HG03460 (cell line): ENCODE results near the gene MED12L.
"Not testable (repeated sequence)": the region's sequence is repeated elsewhere in the genome, so short reads cannot be mapped to it uniquely, and the experiment has no call there.

ENCODE experiments used
- ATAC-seq: cut with Tn5 transposase; IDR thresholded peaks from one replicate; pipeline ENCODE4 v1.9.1; 2021; ENCODE audit not compliant: unreplicated experiment

Gene MED12L

GRCh38 chr3:151206201-151206600 is 120.7 kb downstream of the MED12L start:
- no peak for ATAC-seq

GRCh38 chr3:151209654-151210053 is 124.2 kb downstream of the MED12L start:
- no peak for ATAC-seq

- peak; percentile 78 for ATAC-seq
These were observed 125.4 kb downstream of the MED12L start for GRCh38 chr3:151210676-151211381.

DNA sequence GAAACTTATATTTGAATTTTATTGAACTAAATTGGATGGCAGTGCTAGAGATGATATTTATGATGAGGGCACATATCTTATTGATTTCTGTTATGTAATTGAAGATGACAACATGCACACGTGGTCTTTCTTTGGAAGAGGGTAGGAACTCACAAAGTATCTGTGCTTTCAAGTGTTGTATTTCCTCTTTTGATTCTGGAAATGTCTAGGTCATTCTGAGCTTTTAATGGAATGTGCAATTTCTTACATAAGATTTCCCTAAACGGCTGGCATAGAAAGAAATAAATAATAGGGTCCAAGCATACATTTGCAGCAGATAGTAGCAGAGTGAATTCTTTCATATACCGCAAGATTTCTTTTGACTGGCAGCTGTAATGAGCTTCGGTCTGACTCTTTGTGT is 127.7 kb downstream of the MED12L start:
- no peak for ATAC-seq

GRCh38 chr3:151213881-151214280 is 128.4 kb downstream of the MED12L start:
- ATAC-seq = no peak

- ATAC-seq = no peak
These were observed 129.0 kb downstream of the MED12L start for GRCh38 chr3:151214459-151214858.

DNA sequence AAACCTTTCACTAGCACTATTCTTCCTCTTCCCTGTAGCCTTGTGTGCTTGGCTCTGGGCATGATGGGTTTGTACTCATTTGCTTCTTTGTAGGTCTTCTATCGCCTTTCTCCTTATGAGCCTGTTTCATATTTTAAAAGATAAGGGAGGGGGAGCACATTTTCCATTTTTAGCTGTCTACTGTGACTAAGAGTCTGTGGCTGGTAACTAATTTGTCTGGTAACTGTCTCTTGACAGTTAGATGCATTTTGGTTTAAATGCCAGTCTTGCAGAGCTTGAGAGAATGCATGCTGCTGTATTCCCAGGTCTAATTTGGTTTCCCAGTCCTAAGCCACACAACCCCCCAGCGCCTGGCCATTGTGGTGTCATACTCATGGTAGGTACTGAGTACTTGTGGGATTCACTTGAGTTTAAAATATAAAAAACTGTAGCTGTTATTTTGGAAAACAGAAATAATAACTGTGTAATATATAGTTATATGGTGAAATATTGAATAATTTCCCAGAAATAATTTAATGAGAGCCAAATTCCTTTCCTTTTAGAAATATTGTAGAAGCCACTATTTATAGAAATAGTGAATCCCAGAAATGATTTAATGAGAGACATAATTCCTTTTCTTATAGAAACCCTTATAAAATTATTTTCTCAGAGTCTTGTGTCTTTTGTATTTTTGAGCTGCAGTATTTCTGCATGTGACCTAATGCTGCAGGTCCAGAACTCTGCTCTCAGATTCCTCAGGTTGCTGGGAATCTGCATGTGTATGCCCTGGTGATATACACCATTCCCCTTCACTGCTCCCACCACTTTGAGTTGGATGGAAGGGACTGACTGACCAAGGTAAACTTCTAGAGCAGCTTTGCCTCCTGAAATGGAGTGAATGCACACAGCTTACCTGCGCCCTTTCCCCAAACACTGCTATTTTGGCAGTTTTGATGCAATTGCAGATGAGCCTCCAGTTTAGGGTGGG is 131.5 kb downstream of the MED12L start:
- no peak for ATAC-seq

GRCh38 chr3:151218136-151218535 is 132.7 kb downstream of the MED12L start:
- no peak for ATAC-seq

DNA sequence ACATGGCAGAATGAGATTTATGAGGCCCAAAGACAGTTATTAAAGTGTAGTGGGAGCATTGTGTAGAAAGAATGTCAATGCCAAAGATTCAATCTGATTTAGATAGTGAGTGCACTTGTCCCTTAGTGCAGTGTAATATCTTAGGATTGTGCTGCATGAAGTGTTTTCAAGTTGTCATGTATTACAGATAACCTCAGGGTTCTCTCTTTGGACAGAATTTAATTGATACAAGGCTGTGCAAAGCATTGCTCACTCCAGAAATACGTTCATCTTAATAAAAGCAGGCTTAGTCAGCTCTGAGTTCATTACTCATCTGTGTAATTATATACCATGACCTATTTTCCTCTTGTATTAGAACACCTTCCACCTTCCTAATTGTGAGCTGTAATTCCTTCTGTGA is 133.6 kb downstream of the MED12L start:
- no peak for ATAC-seq

DNA sequence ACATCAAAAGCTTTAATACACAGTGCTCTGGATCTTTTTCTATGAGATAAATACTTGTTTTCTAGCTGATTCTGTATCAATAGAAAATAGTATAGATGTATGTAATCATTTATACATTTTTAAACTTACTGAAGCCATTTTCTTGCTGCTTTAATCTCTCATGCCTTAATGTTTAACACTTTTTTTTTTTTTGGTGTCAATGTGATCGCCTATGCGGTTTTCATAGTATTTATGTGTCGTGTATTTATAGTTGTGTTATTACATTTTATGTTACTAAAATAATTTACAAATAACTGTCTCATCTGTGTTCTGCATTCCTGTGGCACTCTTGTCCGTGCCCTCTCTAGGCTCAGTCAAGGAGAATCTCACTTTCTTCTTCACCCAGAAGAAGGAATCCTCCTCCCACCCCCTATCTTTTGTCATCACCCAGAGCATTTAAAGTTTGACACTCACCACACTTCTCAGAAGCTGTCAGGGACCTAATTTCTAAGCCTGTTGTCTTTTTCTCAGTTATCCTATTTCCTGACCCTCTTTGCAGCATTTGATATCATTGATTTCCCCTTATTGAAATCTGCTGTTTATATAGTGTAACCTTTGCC is 138.9 kb downstream of the MED12L start:
- no peak for ATAC-seq

DNA sequence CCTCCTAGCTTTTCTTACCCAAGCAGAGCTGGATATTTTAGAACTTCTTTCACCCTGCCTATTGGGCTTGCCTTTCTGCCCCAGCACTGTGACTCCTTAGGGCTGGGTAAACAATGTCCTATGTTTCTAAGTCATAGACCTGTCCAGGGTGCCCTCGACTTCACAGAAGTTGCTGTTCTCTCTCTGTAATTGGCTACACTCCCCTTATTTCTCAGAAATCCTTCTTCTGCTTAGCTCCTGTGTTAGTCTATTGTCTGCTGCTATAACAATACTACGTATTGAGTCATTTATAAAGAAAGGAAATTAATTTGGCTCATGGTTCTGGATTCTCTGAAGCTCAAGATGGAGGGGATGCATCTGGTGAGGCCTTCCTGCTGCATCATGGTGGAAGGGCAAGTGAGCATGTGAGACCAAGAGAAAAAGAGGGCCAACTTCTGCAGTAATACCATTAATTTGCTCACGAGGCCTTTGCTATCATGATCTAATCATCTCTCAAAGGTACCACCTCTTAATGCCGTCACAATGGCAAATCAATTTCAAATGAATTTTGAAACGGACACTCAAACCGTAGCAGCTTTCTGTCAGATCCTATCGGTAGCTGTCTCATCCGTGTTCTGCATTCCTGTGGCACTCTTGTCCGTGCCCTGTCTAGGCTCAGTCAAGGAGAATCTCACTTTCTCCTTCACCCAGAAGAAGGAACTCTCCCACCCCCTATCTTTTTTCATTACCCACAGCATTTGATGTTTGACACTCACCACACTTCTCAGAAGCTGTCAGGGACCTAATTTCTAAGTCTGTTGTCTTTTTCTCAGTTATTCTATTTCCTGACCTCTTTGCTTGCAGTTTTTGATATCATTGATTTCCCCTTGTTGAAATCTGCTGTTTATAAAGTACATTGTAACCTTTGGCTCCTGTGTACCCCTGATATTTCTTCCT is 139.8 kb downstream of the MED12L start:
- no peak for ATAC-seq

GRCh38 chr3:151226088-151226563 is 140.7 kb downstream of the MED12L start:
- no peak for ATAC-seq

- ATAC-seq = no peak
These were observed 141.4 kb downstream of the MED12L start for GRCh38 chr3:151226825-151227224.

GRCh38 chr3:151227266-151227806 is 141.9 kb downstream of the MED12L start:
- ATAC-seq = peak; percentile 24

DNA sequence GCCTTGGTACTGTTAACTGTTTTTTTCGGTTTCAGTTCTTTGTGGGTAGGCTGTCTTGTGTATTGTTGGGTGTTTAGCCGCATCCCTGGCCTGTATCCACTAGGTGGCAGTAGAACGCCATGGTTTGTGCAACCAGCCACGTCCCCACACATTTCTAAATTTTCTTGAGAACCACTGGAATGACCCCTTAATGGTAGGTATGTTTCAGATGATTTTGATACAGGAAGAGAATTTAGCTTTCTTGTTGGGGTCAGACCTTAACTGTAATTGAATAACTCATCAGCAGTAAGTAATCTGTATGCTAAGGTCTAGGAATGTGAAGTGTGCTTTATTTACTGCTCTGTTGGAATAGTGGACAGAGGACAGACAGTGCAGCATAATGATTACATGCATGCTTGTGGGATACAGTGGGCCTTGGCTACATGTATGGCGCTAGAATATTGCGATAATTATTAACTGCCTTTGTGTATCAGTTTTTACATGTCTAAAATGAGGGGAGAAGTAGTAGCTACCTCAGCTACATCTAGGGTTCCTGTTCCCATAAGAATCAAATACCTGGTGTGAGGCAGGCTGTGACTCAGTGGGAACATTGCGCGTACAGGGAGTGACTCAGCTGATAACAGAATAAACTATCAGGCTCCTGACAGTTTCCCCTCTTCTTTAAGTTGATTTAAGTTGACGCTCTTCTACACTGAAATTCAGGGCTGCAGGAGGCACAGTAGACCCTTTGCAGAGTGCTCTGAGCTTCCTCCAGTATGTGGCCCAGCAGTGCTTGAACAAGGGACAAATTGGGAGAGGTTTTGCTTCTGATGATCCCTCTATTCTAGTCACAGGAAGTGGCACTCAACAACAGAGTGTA is 142.6 kb downstream of the MED12L start:
- ATAC-seq = peak; percentile 82

GRCh38 chr3:151228666-151229040 is 143.2 kb downstream of the MED12L start:
- no peak for ATAC-seq

DNA sequence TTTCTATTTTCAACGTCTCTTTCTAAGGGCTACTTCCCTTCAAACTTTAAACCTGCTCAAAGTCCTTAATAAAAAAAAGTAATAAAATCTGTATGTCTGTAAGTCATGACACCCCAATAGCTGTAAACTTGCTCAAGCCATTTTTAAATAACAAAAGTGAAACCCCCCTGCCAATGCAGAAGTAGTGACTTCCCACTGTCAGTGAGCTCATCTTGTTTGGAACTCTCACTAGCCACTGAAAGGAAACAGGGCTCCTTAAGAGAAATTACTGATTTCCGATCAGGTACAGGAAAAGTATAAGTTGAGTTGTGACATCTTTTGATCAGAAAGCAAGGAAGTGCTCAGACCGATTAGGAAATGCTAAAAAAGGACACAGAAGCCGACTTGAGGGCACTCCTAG is 145.2 kb downstream of the MED12L start:
- peak; percentile 50 for ATAC-seq

GRCh38 chr3:151232403-151232802 is 146.9 kb downstream of the MED12L start:
- ATAC-seq = not testable (repeated sequence)

DNA sequence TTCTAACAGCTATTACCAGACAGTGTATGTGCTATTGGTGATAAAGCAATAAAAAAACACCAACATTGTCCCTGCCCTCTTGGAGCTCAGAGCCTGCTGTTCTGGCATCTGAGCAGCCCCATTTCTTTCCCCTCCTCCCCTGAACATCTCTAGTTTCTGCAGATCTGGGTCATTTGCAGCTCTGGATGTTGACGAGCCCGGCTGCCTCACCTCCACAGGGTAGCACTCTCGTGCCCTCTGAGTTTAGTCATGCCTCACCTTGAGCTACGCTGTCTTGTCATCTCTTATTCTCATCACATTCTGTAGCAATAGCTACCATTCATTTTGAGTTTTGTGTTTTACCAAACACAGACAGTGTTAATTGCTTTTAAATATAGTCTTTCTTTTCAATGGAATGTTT is 147.5 kb downstream of the MED12L start:
- no peak for ATAC-seq
